Epithelial cell of esophagus (primary cell): ENCODE data around the gene BBS5.
A peak's percentile ranks its signal among the peaks of the same experiment; 100 is the strongest.

Experiments used
- DNase-seq: peaks from one replicate; pipeline ENCODE4 v3.0.0; 2010; ENCODE audit warnings: low read depth
- H3K4me3 ChIP-seq: 2 replicates; pipeline ENCODE4 v1.5.1; 2011; ENCODE audit warnings: mild to moderate bottlenecking, low read length, control low read depth
- TF ChIP-seq, protein P1 (sequence below): IDR thresholded peaks from 2 replicates; pipeline ENCODE4 v1.5.1; 2011; ENCODE audit warnings: low read depth, mild to moderate bottlenecking, low read length, control low read depth, inconsistent platforms; ENCODE audit not compliant: insufficient read depth; ENCODE audit errors: missing control alignments

Gene BBS5

DNA sequence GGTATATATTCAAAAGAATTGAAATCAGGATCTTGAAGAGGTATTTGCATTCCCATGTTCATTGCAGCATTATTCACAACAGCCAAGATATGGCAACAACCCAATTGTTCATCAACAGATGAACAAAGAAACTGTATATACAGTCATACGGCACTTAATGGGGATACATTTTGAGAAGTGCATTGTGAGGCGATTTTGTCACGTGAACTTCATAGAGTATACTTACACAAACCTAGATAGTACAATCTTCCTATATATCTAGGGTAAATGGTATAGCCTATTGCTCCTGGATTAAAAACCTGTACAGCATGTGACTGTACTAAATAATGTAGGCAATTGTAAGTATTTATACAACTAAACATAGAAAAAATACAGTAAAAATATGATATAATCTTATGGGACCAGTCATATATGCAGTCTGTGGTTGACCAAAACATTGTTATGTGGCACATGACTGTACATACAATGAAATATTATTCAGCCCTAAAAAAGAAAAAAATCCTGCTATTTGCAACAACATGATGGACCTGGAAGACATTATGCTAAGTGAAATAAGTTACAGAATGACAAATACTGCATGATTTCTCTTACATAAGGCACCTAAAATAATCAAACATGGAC, 9.2 kb upstream of the BBS5 start:
- H3K4me3 ChIP-seq = no peak overlapping the region
- TF ChIP-seq, protein P1, sequence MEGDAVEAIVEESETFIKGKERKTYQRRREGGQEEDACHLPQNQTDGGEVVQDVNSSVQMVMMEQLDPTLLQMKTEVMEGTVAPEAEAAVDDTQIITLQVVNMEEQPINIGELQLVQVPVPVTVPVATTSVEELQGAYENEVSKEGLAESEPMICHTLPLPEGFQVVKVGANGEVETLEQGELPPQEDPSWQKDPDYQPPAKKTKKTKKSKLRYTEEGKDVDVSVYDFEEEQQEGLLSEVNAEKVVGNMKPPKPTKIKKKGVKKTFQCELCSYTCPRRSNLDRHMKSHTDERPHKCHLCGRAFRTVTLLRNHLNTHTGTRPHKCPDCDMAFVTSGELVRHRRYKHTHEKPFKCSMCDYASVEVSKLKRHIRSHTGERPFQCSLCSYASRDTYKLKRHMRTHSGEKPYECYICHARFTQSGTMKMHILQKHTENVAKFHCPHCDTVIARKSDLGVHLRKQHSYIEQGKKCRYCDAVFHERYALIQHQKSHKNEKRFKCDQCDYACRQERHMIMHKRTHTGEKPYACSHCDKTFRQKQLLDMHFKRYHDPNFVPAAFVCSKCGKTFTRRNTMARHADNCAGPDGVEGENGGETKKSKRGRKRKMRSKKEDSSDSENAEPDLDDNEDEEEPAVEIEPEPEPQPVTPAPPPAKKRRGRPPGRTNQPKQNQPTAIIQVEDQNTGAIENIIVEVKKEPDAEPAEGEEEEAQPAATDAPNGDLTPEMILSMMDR = no peak
- DNase-seq = no peak

DNA sequence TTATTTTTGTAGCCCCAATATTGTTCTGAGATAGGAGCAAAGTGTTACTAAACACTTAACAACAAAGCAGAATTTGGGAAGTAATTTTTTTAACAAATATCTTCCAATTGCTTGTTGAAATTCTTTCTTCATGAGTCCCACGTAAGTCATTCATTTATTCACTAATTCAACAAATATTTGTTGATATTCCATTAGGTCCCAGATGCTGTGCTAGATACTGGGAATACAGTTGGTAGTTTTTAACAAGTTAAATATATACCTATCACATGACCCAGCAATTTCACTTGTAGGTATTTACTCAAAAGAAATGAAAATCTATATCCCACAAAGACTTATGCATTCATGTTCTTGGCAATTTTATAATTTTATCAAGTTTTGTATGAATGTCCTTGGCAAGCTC, 7.0 kb upstream of the BBS5 start:
- DNase-seq = no peak
- TF ChIP-seq, protein P1 = no peak

DNA sequence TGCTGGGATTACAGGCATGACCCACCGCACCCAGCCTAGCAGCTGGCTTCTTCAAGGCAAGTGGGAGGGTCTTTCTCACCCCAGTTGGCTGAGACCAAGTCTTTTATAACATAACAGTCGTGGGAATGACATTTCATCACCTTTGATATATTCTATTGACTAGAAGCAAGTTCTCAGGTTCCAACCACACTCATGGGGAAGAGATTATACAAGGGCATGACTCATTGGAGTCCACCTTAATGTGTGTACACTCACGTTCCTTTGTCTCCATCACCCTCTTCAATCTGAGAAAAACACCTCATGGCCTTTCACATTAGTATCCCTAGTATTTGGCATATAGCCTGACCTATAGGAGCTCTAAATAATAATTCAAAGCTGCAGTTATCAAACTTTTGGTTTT, 2.8 kb upstream of the BBS5 start:
- peak; percentile 85 for DNase-seq
- TF ChIP-seq, protein P1 = no peak
- no peak overlapping the region for H3K4me3 ChIP-seq

More for the DNA sequence above, 7.0 kb upstream of the BBS5 start:
- no peak overlapping the region for H3K4me3 ChIP-seq

DNA sequence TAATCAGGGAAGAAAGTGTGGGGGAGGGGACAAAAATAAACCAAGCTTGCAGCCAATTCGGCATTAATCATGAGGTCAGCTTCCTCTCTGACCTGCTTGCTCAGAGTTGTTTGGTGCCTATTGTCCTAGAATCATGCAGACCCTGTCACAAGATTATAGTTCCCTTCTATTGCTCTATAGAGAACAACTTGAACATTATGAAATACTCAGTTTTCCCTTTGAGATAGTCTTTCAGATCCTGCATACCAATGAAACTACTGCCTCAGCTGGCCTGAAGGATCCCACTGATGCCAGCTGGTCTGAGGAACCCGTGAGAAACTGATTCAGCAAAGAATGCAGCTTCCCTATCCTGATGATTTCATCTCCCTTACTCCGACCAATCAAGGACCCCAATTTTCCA, 955 bp upstream of the BBS5 start:
- no peak for DNase-seq
- TF ChIP-seq, protein P1 = no peak
- H3K4me3 ChIP-seq = no peak overlapping the region

DNA sequence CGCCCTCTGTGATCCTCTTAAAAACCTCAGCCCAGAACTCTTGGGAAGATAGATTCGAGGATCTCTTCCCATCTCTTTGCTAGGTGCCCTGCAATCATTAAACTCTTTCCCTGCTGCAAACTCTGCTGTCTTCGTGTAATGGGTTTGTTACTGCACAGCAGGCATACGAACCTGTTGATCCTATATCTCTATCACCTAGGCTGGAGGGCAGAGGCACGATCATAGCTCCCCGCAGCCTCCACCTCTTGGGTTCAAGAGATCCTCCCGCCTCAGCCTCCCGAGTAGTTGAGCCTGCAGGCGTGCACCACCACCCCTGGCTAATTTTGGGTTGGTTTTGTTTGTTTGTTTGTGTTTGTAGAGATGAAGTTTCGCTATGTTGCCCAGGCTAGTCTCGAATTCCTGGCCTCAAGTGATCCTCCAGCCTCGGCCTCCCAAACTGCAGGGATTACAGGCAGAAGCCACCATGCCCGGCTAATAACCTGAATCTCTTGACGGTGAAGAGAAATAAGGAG, 493 bp upstream of the BBS5 start:
- DNase-seq = no peak
- TF ChIP-seq, protein P1 = no peak
- H3K4me3 ChIP-seq = peak overlapping the region; percentile 85

DNA sequence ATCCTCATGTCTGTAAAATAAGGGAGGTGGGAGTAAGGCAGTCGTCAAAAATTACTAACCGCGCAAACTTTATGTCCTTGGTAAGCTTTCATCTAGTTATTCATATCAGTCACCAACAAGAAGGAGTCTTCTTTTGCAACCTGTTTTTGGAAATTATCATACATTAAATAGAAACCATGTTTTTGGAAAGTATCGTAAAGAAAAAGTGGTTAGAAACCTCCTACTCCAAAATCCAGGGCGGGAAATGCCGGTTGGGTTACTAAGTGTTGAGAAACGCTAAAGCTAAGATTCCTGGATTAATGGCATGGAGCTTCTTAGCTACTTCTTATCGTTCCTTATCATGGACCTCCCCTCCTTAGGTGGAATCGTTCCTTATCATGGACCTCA, 778 bp downstream of the BBS5 start:
- DNase-seq = peak; percentile 18
- TF ChIP-seq, protein P1 = no peak
- peak overlapping the region; percentile 85 for H3K4me3 ChIP-seq

DNA sequence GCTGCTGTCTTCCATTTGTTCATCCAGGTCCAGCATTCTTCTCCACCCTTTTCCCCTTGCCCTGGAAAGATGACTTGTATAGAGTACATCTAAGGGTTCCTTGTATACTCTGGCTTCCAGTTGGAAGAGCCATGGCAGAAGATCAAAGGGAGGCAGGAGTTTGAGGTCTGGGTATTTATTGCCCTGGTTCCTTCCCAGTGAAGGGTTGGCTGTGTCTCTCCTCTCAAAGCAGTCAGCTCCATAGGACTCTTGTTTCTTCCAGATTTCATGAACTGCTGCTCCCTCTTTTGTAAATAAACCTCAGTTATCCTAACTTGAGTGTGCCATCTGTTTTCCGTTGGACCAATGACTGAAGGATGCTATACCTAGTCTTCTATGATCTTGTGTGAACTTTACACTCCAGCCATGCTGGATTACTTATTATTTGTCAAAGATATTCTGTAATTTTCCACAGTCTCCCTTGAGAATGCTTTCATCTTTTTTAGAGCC, 6.4 kb downstream of the BBS5 start:
- no peak overlapping the region for H3K4me3 ChIP-seq
- no peak for DNase-seq
- TF ChIP-seq, protein P1 = no peak
